ENCODE results near the gene JUNB.

DNA sequence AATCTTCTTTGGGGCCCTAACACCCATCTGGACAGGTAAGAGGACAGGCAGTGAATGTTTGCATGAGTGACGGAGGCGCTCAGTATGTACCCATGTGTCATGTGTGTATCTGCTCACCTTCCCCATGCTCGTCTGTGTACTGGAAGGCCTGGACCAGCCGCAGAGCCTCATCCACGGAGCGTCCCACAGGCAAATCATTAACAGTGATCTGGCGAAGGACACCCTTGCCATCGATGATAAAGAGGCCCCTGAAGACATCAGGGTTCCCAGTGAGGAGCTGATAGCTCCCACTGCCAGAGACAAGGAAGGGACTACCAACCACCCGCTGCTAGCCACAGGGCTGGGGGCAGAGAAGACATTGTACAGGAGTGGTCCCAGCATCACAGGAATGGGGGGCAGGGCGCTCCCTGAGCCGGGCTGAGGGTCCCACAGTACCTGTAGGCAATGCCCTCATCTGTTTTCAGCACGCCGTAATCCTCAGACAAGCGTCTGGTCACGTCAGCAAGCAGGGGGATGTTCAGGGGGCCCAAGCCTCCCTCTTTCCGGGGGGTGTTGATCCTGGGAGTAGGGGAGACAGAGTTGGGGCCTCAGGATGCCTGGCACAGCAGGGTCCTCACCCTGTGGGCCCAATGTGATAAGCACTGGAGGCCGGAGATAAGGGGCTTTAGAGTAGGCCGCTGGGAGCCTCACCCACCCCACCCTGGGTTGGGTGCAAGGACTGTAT, 8.6 kb downstream of the JUNB start:
- TF ChIP-seq POLR2AphosphoS5 (IDR thresholded peaks at IDR 0.05; ENCODE audit: low read depth, low read length), result no peak
- TF ChIP-seq TCF7L2 (IDR thresholded peaks at IDR 0.05; ENCODE audit: low read depth, low read length), result no peak
- TF ChIP-seq, protein P1, sequence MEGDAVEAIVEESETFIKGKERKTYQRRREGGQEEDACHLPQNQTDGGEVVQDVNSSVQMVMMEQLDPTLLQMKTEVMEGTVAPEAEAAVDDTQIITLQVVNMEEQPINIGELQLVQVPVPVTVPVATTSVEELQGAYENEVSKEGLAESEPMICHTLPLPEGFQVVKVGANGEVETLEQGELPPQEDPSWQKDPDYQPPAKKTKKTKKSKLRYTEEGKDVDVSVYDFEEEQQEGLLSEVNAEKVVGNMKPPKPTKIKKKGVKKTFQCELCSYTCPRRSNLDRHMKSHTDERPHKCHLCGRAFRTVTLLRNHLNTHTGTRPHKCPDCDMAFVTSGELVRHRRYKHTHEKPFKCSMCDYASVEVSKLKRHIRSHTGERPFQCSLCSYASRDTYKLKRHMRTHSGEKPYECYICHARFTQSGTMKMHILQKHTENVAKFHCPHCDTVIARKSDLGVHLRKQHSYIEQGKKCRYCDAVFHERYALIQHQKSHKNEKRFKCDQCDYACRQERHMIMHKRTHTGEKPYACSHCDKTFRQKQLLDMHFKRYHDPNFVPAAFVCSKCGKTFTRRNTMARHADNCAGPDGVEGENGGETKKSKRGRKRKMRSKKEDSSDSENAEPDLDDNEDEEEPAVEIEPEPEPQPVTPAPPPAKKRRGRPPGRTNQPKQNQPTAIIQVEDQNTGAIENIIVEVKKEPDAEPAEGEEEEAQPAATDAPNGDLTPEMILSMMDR (IDR thresholded peaks at IDR 0.05), result no peak
- TF ChIP-seq SIN3A (IDR thresholded peaks at IDR 0.05; ENCODE audit: borderline replicate concordance, insufficient read depth, low read depth, low read length), result no peak
